GM18867 (cell line): ENCODE results near the gene UBR3.
"Not testable (repeated sequence)": the region's sequence is repeated elsewhere in the genome, so short reads cannot be mapped to it uniquely, and the experiment has no call there.

Experiments used
- ATAC-seq: cut with Tn5 transposase; IDR thresholded peaks from one replicate; pipeline ENCODE4 v1.9.1; 2021; ENCODE audit warnings: mild to moderate bottlenecking, moderate library complexity; ENCODE audit not compliant: unreplicated experiment

UBR3 gene

GRCh38 chr2:169865492-169865891 lies 38.2 kb downstream of the UBR3 start:
- ATAC-seq: no peak

- not testable (repeated sequence) for ATAC-seq
These were observed 39.0 kb downstream of the UBR3 start for GRCh38 chr2:169866230-169866629.

GRCh38 chr2:169867579-169867978 lies 40.3 kb downstream of the UBR3 start:
- ATAC-seq: no peak

GRCh38 chr2:169868951-169869350 lies 41.7 kb downstream of the UBR3 start:
- ATAC-seq: no peak

- ATAC-seq: not testable (repeated sequence)
These were observed 44.1 kb downstream of the UBR3 start for GRCh38 chr2:169871369-169871768.

- no peak for ATAC-seq
These were observed 44.7 kb downstream of the UBR3 start for GRCh38 chr2:169871994-169872393.

- no peak for ATAC-seq
These were observed 50.1 kb downstream of the UBR3 start for GRCh38 chr2:169877398-169877797.

- no peak for ATAC-seq
These were observed 59.9 kb downstream of the UBR3 start for GRCh38 chr2:169887120-169887519.

- ATAC-seq: no peak
These were observed 64.5 kb downstream of the UBR3 start for GRCh38 chr2:169891593-169892298.

GRCh38 chr2:169892951-169893350 lies 65.7 kb downstream of the UBR3 start:
- ATAC-seq: no peak

GRCh38 chr2:169895294-169895985 lies 68.2 kb downstream of the UBR3 start:
- ATAC-seq: no peak

- ATAC-seq: no peak
These were observed 70.6 kb downstream of the UBR3 start for GRCh38 chr2:169897834-169898233.

GRCh38 chr2:169900103-169900502 lies 72.8 kb downstream of the UBR3 start:
- not testable (repeated sequence) for ATAC-seq

- ATAC-seq: no peak
These were observed 73.4 kb downstream of the UBR3 start for GRCh38 chr2:169900686-169901085.

GRCh38 chr2:169906731-169907130 lies 79.5 kb downstream of the UBR3 start:
- ATAC-seq: no peak

GRCh38 chr2:169909376-169909775 lies 82.1 kb downstream of the UBR3 start:
- ATAC-seq: no peak

GRCh38 chr2:169910109-169910799 lies 83.0 kb downstream of the UBR3 start:
- no peak for ATAC-seq

GRCh38 chr2:169911119-169911518 lies 83.9 kb downstream of the UBR3 start:
- ATAC-seq: no peak

GRCh38 chr2:169916623-169917022 lies 89.4 kb downstream of the UBR3 start:
- ATAC-seq: no peak

- no peak for ATAC-seq
These were observed 96.7 kb downstream of the UBR3 start for GRCh38 chr2:169923977-169924376.

- ATAC-seq: no peak
These were observed 98.7 kb downstream of the UBR3 start for GRCh38 chr2:169925968-169926367.

GRCh38 chr2:169928463-169928864 lies 101.2 kb downstream of the UBR3 start:
- no peak for ATAC-seq
